Ectodermal cell (in vitro differentiated cells): Measurements from ENCODE around the gene IMMP1L.
"Not testable (repeated sequence)": the region's sequence is repeated elsewhere in the genome, so short reads cannot be mapped to it uniquely, and the experiment has no call there.

Experiments
- H3K27ac ChIP-seq: 2 replicates; pipeline ENCODE4 v1.7.0; 2013; ENCODE audit warnings: mild to moderate bottlenecking, low read depth, low read length; ENCODE audit not compliant: insufficient read depth, poor library complexity, severe bottlenecking
- H3K27me3 ChIP-seq: 2 replicates; pipeline ENCODE4 v1.7.0; 2013; ENCODE audit warnings: mild to moderate bottlenecking, low read length; ENCODE audit not compliant: insufficient read depth, control insufficient read depth, poor library complexity, severe bottlenecking
- H3K36me3 ChIP-seq: one replicate; pipeline ENCODE4 v1.7.0; 2013; ENCODE audit warnings: low read length; ENCODE audit not compliant: control insufficient read depth, insufficient read depth
- H3K4me1 ChIP-seq: one replicate; pipeline ENCODE4 v1.7.0; 2013; ENCODE audit warnings: low read length; ENCODE audit not compliant: control insufficient read depth, insufficient read depth
- H3K4me3 ChIP-seq: 2 replicates; pipeline ENCODE4 v1.7.0; 2013; ENCODE audit warnings: low read depth, low read length, control low read depth; ENCODE audit not compliant: insufficient read depth
- H3K9me3 ChIP-seq: 2 replicates; pipeline ENCODE4 v1.7.0; 2013; ENCODE audit warnings: mild to moderate bottlenecking, low read length, moderate library complexity; ENCODE audit not compliant: control insufficient read depth
- WGBS, 2 experiments: methylation state at CpG; one replicate each; pipeline ENCODE4 v1.1.7; 2013; ENCODE audit warnings: missing lambda C conversion rate in 2 of 2; 5-methylcytosine and 5-hydroxymethylcytosine counted together

Gene IMMP1L

DNA sequence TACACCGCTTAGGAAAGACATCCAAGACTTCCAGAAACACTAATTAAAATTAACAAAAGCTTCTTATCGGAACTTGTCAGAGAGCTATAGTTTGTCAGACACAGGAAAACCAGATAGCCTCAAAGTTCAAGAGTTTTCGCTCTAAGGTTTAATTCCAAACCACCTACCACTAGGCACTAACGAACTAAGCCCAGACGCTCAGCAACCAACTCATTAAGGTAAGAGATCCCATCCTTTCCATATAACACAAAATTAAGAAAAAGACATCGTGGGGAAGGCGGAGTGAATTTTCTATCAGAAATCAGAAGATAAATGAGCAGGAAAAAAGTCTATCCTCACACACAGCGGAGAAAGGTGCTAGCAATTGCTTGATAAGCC is 382 bp downstream of the IMMP1L start:
- no peak overlapping the region for H3K27ac ChIP-seq
- no peaks in the 10 kb centered on the region for H3K9me3 ChIP-seq
- no peaks in the 10 kb centered on the region for H3K36me3 ChIP-seq
- H3K4me3 ChIP-seq: peak overlapping the region; percentile 69
- no peaks in the 10 kb centered on the region for H3K27me3 ChIP-seq
- WGBS, 2 experiments: 1 to 3% methylated on average over 7 to 8 of the region's 8 CpGs
- H3K4me1 ChIP-seq: peaks cover 8% of the 10 kb centered on the region

DNA sequence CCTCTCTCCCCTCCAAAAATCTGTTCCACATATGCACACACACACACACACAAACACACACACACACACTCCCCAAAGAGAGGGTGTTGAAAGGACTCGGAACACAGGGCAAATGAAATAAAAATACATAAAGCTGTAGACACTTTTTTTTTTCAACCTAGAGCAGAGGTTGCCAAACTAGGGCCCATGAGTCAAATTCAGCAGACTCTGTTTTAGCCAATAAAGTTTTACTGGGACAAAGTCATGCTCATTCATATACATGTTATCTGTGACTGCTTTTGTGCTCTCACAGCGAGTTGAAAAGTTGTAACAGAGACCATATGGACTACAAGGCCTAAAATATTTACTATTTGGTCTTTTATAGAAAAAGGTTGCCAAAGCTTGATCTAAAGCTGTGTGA is 8.9 kb downstream of the IMMP1L start:
- H3K4me1 ChIP-seq: no peaks in the 10 kb centered on the region
- no peaks in the 10 kb centered on the region for H3K36me3 ChIP-seq
- H3K27me3 ChIP-seq: no peaks in the 10 kb centered on the region
- H3K27ac ChIP-seq: no peak overlapping the region
- no peaks in the 10 kb centered on the region for H3K9me3 ChIP-seq
- H3K4me3 ChIP-seq: no peak overlapping the region
- 80 to 93% methylated on average over 2 of the region's 2 CpGs for WGBS, 2 experiments

DNA sequence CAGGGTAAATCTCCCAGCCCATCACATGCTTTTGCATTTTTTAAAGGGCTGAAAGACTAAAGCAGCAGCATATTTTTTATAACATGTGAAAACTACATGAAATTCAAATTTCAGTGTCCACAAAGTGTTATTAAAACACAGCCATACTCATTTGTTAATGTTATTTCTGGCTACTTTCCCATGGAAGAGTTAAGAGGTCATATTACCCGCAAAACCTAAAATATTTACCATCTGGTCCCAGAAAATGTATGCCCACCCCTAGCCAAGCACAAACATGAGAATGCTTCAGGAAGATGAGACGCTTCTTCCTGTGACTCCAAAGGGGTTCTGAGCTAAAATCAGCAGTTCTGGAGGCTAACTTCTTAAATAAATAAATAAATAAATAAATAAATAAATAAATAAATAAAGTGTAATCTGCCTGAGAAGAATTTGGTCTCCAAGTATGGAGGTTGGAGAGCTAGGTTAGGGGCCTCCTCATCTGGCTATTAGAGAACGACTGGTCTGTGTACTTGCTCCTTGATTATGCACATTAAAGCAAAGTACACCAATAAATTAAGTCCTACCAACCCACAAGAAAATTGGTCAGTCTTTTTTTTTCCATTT is 9.7 kb downstream of the IMMP1L start:
- Histone ChIP-seq H3K4me3 (no peak overlapping the region), H3K27ac (no peak overlapping the region), H3K4me1 (no peaks in the 10 kb centered on the region), H3K9me3 (no peaks in the 10 kb centered on the region), H3K27me3 (no peaks in the 10 kb centered on the region), H3K36me3 (peaks cover 8% of the 10 kb centered on the region)
- whole genome bisulfite sequencing, 2 experiments: 100% methylated on average over 3 of the region's 3 CpGs

DNA sequence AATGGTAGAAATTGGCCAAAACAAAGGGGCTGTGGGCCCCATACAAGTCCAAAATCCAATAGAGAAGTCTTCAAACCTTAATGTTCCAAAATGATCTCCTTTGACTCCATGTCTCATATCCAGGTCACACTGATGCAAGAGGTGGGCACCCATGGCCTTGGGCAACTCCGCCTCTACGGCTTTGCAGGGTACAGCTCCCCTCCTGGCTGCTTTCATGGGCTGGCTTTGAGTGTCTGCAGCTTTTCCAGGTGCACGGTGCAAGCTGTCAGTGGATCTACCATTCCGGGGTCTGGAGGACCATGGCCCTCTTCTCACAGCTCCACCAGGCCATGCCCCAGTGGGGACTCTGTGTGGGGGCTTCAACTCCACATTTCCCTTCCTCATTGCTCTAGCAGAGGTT is 15.7 kb downstream of the IMMP1L start:
- WGBS, 2 experiments: 93 to 95% methylated on average over 4 of the region's 4 CpGs
- H3K27me3 ChIP-seq, H3K4me3 ChIP-seq, H3K4me1 ChIP-seq, H3K9me3 ChIP-seq, H3K27ac ChIP-seq: not testable (repeated sequence)
- H3K36me3 ChIP-seq: peaks cover 17% of the 10 kb centered on the region

DNA sequence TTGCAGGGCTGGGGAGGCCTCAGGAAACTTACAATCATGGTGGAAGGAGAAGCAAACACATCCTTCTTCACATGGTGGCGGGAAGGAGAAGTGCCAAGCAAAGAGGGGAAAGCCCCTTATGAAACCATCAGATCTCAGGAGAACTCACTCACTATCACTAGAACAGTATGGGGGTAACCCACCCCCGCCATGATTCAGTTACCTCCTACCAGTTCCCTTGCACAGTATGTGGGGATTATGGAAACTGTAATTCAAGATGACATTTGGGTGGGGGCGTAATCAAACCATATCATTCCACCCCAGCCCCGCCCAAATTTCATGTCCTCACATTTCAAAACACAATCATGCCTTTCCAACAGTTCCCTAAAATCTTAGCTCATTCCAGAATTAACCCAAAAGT is 16.2 kb downstream of the IMMP1L start:
- peaks cover 17% of the 10 kb centered on the region for H3K36me3 ChIP-seq
- no peak overlapping the region for H3K4me3 ChIP-seq
- 93 to 96% methylated on average over 3 of the region's 4 CpGs for WGBS, 2 experiments
- H3K4me1 ChIP-seq: no peaks in the 10 kb centered on the region
- no peaks in the 10 kb centered on the region for H3K27me3 ChIP-seq
- no peak overlapping the region for H3K27ac ChIP-seq
- H3K9me3 ChIP-seq: no peaks in the 10 kb centered on the region

DNA sequence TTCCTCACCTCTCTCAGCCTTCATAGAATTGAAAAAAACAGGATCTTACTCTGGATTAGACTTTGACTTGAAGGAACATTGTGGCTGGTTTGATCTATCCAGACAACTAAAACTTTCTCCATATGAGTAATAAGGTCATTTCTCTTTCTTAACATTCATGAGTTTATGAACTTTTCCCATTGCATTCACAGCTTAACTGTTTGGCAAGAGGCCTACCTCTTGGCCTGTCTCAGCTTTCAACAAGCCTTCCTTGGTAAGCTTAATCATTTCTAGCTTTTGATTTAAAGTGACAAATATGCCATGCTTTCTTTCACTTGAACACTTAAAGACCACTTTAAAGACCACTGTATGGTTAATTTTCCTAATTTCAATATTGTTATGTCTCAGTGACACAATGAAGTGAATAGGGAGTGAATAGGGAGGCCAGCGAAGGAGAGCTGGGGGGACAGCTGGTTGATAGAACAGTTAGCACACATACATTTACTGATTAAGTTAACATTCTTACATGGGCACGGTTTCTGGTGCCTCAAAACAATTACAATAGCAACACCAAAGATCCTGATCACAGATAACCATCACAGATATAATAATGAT is 17.0 kb downstream of the IMMP1L start:
- H3K4me3 ChIP-seq: no peak overlapping the region
- H3K9me3 ChIP-seq: no peaks in the 10 kb centered on the region
- H3K4me1 ChIP-seq: no peaks in the 10 kb centered on the region
- H3K27me3 ChIP-seq: no peaks in the 10 kb centered on the region
- no peak overlapping the region for H3K27ac ChIP-seq
- WGBS, 2 experiments: 100% methylated on average over 2 of the region's 2 CpGs; no CpG with 5 or more reads in 1 of the 2 experiments
- H3K36me3 ChIP-seq: peaks cover 17% of the 10 kb centered on the region

DNA sequence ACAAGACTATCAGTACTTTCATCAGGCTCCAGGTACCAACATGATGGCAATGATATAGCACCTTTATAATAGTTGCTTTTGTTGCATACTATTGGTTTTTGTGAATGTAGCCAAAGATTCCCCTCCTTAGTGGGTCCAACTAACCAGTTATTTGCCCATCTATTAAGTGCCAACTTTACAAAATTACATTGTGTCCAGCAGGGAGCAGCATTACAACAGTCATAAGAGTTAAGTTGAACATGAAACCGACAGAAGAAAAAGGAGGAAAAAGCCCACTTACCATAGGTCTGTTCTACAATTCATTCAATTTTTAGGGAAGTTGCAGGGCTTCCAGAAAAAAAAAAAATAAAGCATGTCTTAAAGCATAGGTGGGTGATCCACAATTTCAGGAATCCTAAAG is 21.6 kb downstream of the IMMP1L start:
- H3K36me3 ChIP-seq: no peaks in the 10 kb centered on the region
- H3K9me3 ChIP-seq: no peaks in the 10 kb centered on the region
- H3K27ac ChIP-seq: no peak overlapping the region
- H3K4me3 ChIP-seq: no peak overlapping the region
- no peaks in the 10 kb centered on the region for H3K27me3 ChIP-seq
- WGBS, 2 experiments: 20 to 77% methylated on average over 1 of the region's 1 CpG
- no peaks in the 10 kb centered on the region for H3K4me1 ChIP-seq

DNA sequence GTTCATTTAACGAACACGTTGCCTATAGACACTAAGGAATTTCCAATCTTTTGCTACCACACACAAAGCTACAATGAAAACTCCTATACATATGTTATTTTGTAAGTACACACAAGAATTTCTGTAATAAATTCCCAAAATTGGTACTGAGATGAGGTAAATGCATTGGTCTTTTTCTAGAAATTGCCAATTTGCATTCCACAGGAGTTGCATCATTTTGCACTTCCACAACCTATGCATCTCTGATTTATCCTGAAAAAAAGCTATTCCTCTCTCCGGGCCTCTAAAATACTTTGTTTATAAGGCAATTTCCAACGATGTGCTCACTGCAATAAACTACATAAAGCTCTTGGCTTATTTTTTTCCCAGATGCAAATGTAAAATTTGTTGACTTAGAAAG is 24.9 kb downstream of the IMMP1L start:
- Histone ChIP-seq H3K9me3 (no peaks in the 10 kb centered on the region), H3K36me3 (no peaks in the 10 kb centered on the region), H3K27me3 (no peaks in the 10 kb centered on the region), H3K27ac (no peak overlapping the region), H3K4me3 (no peak overlapping the region), H3K4me1 (no peaks in the 10 kb centered on the region)
- 91 to 100% methylated on average over 1 to 2 of the region's 4 CpGs for WGBS, 2 experiments

DNA sequence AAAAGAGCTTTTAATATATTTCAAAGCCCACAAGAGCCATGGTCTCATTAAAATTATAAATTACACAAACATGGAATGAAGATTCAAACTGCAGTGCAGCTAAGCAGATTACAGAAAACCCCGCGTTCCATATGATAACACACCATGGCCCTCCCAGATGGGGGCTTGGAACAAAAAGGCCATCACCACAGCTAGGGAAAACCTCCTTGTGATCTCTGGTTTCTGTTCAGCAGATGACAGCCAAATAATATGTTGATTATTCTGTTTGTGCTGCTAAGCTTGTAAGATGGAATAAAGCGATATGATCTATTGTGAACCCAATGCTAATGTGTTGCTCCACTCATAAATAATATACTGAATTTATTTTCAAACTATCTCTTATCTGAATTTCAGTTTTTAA is 28.5 kb downstream of the IMMP1L start:
- Histone ChIP-seq H3K9me3 (no peaks in the 10 kb centered on the region), H3K4me3 (no peak overlapping the region), H3K4me1 (no peaks in the 10 kb centered on the region), H3K27me3 (no peaks in the 10 kb centered on the region), H3K27ac (no peak overlapping the region), H3K36me3 (no peaks in the 10 kb centered on the region)
- WGBS, 2 experiments: 85 to 88% methylated on average over 2 of the region's 3 CpGs

DNA sequence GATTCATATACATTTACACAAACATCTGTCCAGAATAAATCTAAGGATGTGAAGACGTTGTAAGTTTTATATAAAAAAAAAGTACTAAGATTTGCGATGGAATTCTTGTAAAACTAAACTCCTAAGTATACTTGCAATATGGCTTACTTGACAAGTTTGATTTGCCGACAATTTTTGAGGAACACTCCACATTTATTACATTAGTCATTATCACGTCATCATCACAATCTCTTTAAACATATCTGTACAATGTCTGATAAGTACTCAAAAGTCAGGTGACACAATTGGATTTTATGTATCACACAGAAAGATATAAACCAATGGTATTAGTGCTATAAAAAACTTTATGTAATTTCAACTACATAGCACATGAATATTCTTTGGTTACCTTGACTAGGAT is 30.4 kb downstream of the IMMP1L start:
- Histone ChIP-seq H3K27ac (no peak overlapping the region), H3K4me1 (no peaks in the 10 kb centered on the region), H3K36me3 (no peaks in the 10 kb centered on the region), H3K9me3 (no peaks in the 10 kb centered on the region), H3K27me3 (no peaks in the 10 kb centered on the region), H3K4me3 (no peak overlapping the region)
- 92 to 95% methylated on average over 4 of the region's 4 CpGs for WGBS, 2 experiments

DNA sequence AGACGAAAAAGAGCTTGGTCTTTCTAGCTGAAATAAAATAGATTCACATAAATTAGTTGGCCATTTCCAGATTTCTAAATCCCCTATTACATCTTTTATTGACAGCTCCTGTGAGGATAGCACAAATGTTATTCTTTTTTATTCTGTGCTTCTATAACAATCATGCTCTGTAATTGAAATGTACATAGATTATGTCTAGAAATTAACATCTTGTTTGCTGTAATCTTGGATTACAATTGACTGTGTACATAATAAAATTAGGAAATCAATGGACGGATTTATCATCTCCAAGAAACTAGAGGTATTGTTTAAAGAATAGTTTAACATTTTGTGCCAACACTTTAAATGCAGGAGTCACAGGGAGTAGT is 31.2 kb downstream of the IMMP1L start:
- Histone ChIP-seq H3K4me3 (no peak overlapping the region), H3K9me3 (no peaks in the 10 kb centered on the region), H3K36me3 (no peaks in the 10 kb centered on the region), H3K27ac (no peak overlapping the region), H3K4me1 (no peaks in the 10 kb centered on the region), H3K27me3 (no peaks in the 10 kb centered on the region)
- WGBS, 2 experiments: 90 to 100% methylated on average over 2 of the region's 2 CpGs
